ENCODE data around the gene MYOF.
"Not testable (repeated sequence)": the region's sequence is repeated elsewhere in the genome, so short reads cannot be mapped to it uniquely, and the experiment has no call there.

Gene MYOF

GRCh38 chr10:93290661-93291354, 191.3 kb downstream of the MYOF start:
- H3K27ac ChIP-seq (ENCODE audit: low read depth in 2 of 2, low read length in 2 of 2) = no peak overlapping the region
- H3K36me3 ChIP-seq (ENCODE audit: control insufficient read depth in 2 of 2, insufficient read depth in 2 of 2, low read length in 2 of 2) = no peaks in the 10 kb centered on the region
- no peaks in the 10 kb centered on the region for H3K27me3 ChIP-seq (ENCODE audit: control insufficient read depth in 2 of 2, insufficient read depth in 2 of 2, low read length in 2 of 2)
- H3K9me3 ChIP-seq (ENCODE audit: control insufficient read depth in 2 of 2, low read length in 2 of 2) = no peaks in the 10 kb centered on the region
- H3K4me1 ChIP-seq (ENCODE audit: control insufficient read depth in 2 of 2, insufficient read depth in 2 of 2, low read length in 2 of 2) = no peaks in the 10 kb centered on the region
- no peak overlapping the region for H3K9ac ChIP-seq (ENCODE audit: low read depth in 1 of 2, low read length in 2 of 2)
- no peak overlapping the region for H3K4me3 ChIP-seq (ENCODE audit: low read length in 2 of 2)

GRCh38 chr10:93288679-93289634, 193.2 kb downstream of the MYOF start:
- H3K27ac ChIP-seq (ENCODE audit: low read depth in 2 of 2, low read length in 2 of 2) = no peak overlapping the region
- no peaks in the 10 kb centered on the region for H3K9me3 ChIP-seq (ENCODE audit: control insufficient read depth in 2 of 2, low read length in 2 of 2)
- H3K4me3 ChIP-seq (ENCODE audit: low read length in 2 of 2) = no peak overlapping the region
- no peak overlapping the region for H3K9ac ChIP-seq (ENCODE audit: low read depth in 1 of 2, low read length in 2 of 2)
- H3K4me1 ChIP-seq (ENCODE audit: control insufficient read depth in 2 of 2, insufficient read depth in 2 of 2, low read length in 2 of 2) = no peaks in the 10 kb centered on the region
- no peaks in the 10 kb centered on the region for H3K27me3 ChIP-seq (ENCODE audit: control insufficient read depth in 2 of 2, insufficient read depth in 2 of 2, low read length in 2 of 2)
- no peaks in the 10 kb centered on the region for H3K36me3 ChIP-seq (ENCODE audit: control insufficient read depth in 2 of 2, insufficient read depth in 2 of 2, low read length in 2 of 2)

DNA sequence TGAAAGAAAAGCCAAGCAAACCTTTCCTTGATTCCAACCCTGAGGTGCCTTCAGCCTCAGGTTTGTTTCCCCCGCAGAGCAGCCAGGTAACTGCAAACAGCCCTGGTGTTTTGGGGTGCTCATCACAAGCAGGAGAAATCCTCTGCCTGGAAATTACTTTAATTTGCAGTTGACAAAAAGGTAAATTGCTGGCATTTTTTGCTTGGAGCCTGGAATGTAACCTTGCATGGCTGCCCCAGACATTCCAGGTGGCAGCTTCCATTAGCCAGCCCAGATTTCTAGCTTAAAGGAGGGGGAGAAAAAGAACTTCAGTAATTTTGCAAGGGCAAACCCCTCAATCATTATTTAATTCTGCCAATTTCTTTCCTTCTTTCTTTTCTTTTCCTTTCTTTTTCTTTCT, 194.4 kb downstream of the MYOF start:
- Histone ChIP-seq H3K4me3 (ENCODE audit: low read length in 2 of 2) (no peak overlapping the region), H3K36me3 (ENCODE audit: control insufficient read depth in 2 of 2, insufficient read depth in 2 of 2, low read length in 2 of 2) (no peaks in the 10 kb centered on the region), H3K9me3 (ENCODE audit: control insufficient read depth in 2 of 2, low read length in 2 of 2) (no peaks in the 10 kb centered on the region), H3K4me1 (ENCODE audit: control insufficient read depth in 2 of 2, insufficient read depth in 2 of 2, low read length in 2 of 2) (no peaks in the 10 kb centered on the region), H3K9ac (ENCODE audit: low read depth in 1 of 2, low read length in 2 of 2) (no peak overlapping the region), H3K27me3 (ENCODE audit: control insufficient read depth in 2 of 2, insufficient read depth in 2 of 2, low read length in 2 of 2) (no peaks in the 10 kb centered on the region), H3K27ac (ENCODE audit: low read depth in 2 of 2, low read length in 2 of 2) (no peak overlapping the region)

DNA sequence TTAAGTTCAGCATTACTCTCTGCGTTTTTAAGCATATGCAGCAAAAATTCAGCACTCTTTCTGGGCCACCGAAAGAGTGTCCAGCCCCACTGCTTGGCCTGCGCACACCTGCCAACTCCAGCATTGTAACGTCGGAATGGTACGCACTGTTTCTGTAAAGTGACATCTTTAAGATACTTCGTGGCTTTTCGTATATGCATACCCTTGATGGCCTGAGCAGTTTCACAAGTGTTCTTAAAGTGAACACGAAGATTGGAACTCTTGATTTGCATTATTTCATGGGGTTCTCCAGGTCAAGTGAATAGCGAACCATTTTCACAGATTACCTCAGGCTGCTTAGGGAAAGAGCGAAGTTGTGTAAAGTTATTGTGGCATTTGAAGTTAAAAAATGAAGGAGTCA, 197.9 kb downstream of the MYOF start:
- not testable (repeated sequence) for H3K9ac ChIP-seq (ENCODE audit: low read depth in 1 of 2, low read length in 2 of 2); H3K4me1 ChIP-seq (ENCODE audit: control insufficient read depth in 2 of 2, insufficient read depth in 2 of 2, low read length in 2 of 2); H3K4me3 ChIP-seq (ENCODE audit: low read length in 2 of 2); H3K27ac ChIP-seq (ENCODE audit: low read depth in 2 of 2, low read length in 2 of 2); H3K9me3 ChIP-seq (ENCODE audit: control insufficient read depth in 2 of 2, low read length in 2 of 2); H3K27me3 ChIP-seq (ENCODE audit: control insufficient read depth in 2 of 2, insufficient read depth in 2 of 2, low read length in 2 of 2); H3K36me3 ChIP-seq (ENCODE audit: control insufficient read depth in 2 of 2, insufficient read depth in 2 of 2, low read length in 2 of 2)

- H3K4me3 ChIP-seq (ENCODE audit: low read length in 2 of 2) = no peak overlapping the region
- no peaks in the 10 kb centered on the region for H3K36me3 ChIP-seq (ENCODE audit: control insufficient read depth in 2 of 2, insufficient read depth in 2 of 2, low read length in 2 of 2)
- no peak overlapping the region for H3K27ac ChIP-seq (ENCODE audit: low read depth in 2 of 2, low read length in 2 of 2)
- H3K9me3 ChIP-seq (ENCODE audit: control insufficient read depth in 2 of 2, low read length in 2 of 2) = no peaks in the 10 kb centered on the region
- no peak overlapping the region for H3K9ac ChIP-seq (ENCODE audit: low read depth in 1 of 2, low read length in 2 of 2)
- H3K4me1 ChIP-seq (ENCODE audit: control insufficient read depth in 2 of 2, insufficient read depth in 2 of 2, low read length in 2 of 2) = no peaks in the 10 kb centered on the region
- no peaks in the 10 kb centered on the region for H3K27me3 ChIP-seq (ENCODE audit: control insufficient read depth in 2 of 2, insufficient read depth in 2 of 2, low read length in 2 of 2)
Measured at GRCh38 chr10:93281367-93281720, 200.8 kb downstream of the MYOF start.

DNA sequence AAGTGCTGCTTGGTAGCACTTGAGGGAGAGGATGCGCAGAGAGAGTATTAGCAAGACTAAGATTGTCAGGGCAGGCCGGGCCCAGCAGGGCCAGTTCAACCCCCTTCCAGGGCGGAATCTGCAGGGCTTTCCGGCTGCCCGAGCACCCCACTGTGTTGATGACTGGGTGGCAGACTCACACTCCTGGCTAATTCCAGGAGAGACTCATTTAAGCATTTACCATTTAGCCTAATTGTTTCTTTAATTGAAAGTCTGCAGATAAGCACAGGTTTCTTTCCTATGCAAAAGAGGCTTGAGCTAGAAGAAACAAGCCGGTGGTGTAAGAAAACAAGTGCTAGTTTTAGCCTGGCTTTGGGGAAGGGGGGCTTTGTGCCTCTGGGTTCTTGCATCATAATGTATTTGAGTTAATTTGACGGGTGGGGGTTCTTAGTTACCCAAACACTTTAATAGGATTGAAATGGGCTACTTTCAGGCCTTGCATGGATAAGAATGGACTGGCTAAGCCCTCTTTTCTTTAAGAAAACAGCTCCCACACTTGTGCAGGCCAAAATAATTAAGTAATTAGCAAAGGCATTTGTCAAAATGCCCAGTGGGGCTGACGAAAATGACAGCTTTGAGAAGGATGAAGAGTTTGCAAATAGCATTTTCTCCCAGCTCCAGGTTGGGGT, 201.3 kb downstream of the MYOF start:
- Histone ChIP-seq H3K9me3 (ENCODE audit: control insufficient read depth in 2 of 2, low read length in 2 of 2) (no peaks in the 10 kb centered on the region), H3K27ac (ENCODE audit: low read depth in 2 of 2, low read length in 2 of 2) (no peak overlapping the region), H3K27me3 (ENCODE audit: control insufficient read depth in 2 of 2, insufficient read depth in 2 of 2, low read length in 2 of 2) (no peaks in the 10 kb centered on the region), H3K36me3 (ENCODE audit: control insufficient read depth in 2 of 2, insufficient read depth in 2 of 2, low read length in 2 of 2) (no peaks in the 10 kb centered on the region), H3K4me1 (ENCODE audit: control insufficient read depth in 2 of 2, insufficient read depth in 2 of 2, low read length in 2 of 2) (no peaks in the 10 kb centered on the region), H3K4me3 (ENCODE audit: low read length in 2 of 2) (no peak overlapping the region), H3K9ac (ENCODE audit: low read depth in 1 of 2, low read length in 2 of 2) (no peak overlapping the region)

- H3K27ac ChIP-seq (ENCODE audit: low read depth in 2 of 2, low read length in 2 of 2) = no peak overlapping the region
- no peaks in the 10 kb centered on the region for H3K36me3 ChIP-seq (ENCODE audit: control insufficient read depth in 2 of 2, insufficient read depth in 2 of 2, low read length in 2 of 2)
- H3K9ac ChIP-seq (ENCODE audit: low read depth in 1 of 2, low read length in 2 of 2) = no peak overlapping the region
- no peaks in the 10 kb centered on the region for H3K4me1 ChIP-seq (ENCODE audit: control insufficient read depth in 2 of 2, insufficient read depth in 2 of 2, low read length in 2 of 2)
- H3K9me3 ChIP-seq (ENCODE audit: control insufficient read depth in 2 of 2, low read length in 2 of 2) = no peaks in the 10 kb centered on the region
- H3K27me3 ChIP-seq (ENCODE audit: control insufficient read depth in 2 of 2, insufficient read depth in 2 of 2, low read length in 2 of 2) = no peaks in the 10 kb centered on the region
- H3K4me3 ChIP-seq (ENCODE audit: low read length in 2 of 2) = no peak overlapping the region
Measured at GRCh38 chr10:93280121-93280698, 201.9 kb downstream of the MYOF start.

DNA sequence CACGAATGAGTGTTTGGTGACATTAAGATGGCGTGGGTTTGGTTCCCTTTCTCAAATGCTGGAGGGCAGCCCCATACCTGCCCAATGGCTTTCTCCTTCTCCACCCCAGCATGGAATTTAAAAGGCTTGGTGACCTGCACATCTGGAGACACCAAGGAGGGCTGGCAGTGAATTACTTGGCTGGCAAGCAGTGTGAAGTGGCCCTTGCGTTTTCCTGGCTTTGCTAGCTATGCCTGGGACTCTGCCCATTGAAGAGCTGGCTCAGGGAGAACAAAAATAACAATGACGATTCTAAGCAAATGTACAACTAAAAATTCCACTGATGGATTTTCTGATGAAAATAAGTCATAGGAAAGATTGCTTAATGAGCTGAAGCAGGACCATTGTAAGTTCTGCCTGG, 204.8 kb downstream of the MYOF start:
- H3K4me1 ChIP-seq (ENCODE audit: control insufficient read depth in 2 of 2, insufficient read depth in 2 of 2, low read length in 2 of 2) = no peaks in the 10 kb centered on the region
- no peak overlapping the region for H3K27ac ChIP-seq (ENCODE audit: low read depth in 2 of 2, low read length in 2 of 2)
- H3K4me3 ChIP-seq (ENCODE audit: low read length in 2 of 2) = no peak overlapping the region
- H3K9me3 ChIP-seq (ENCODE audit: control insufficient read depth in 2 of 2, low read length in 2 of 2) = no peaks in the 10 kb centered on the region
- no peak overlapping the region for H3K9ac ChIP-seq (ENCODE audit: low read depth in 1 of 2, low read length in 2 of 2)
- H3K36me3 ChIP-seq (ENCODE audit: control insufficient read depth in 2 of 2, insufficient read depth in 2 of 2, low read length in 2 of 2) = no peaks in the 10 kb centered on the region
- no peaks in the 10 kb centered on the region for H3K27me3 ChIP-seq (ENCODE audit: control insufficient read depth in 2 of 2, insufficient read depth in 2 of 2, low read length in 2 of 2)

GRCh38 chr10:93274419-93274818, 207.7 kb downstream of the MYOF start:
- no peaks in the 10 kb centered on the region for H3K9me3 ChIP-seq (ENCODE audit: control insufficient read depth in 2 of 2, low read length in 2 of 2)
- H3K9ac ChIP-seq (ENCODE audit: low read depth in 1 of 2, low read length in 2 of 2) = no peak overlapping the region
- H3K27me3 ChIP-seq (ENCODE audit: control insufficient read depth in 2 of 2, insufficient read depth in 2 of 2, low read length in 2 of 2) = no peaks in the 10 kb centered on the region
- no peak overlapping the region for H3K4me3 ChIP-seq (ENCODE audit: low read length in 2 of 2)
- no peaks in the 10 kb centered on the region for H3K36me3 ChIP-seq (ENCODE audit: control insufficient read depth in 2 of 2, insufficient read depth in 2 of 2, low read length in 2 of 2)
- no peak overlapping the region for H3K27ac ChIP-seq (ENCODE audit: low read depth in 2 of 2, low read length in 2 of 2)
- H3K4me1 ChIP-seq (ENCODE audit: control insufficient read depth in 2 of 2, insufficient read depth in 2 of 2, low read length in 2 of 2) = no peaks in the 10 kb centered on the region
